CD4-positive, alpha-beta T cell treated with Interleukin-17A for 1 hour (primary cell): ENCODE results near the gene MT1F.
A peak's percentile ranks its signal among the peaks of the same experiment; 100 is the strongest.
"Not testable (repeated sequence)": the region's sequence is repeated elsewhere in the genome, so short reads cannot be mapped to it uniquely, and the experiment has no call there.

Source experiments
- DNase-seq: peaks from one replicate; pipeline ENCODE4 v3.0.0-alpha.2; 2020

The MT1F gene

DNA sequence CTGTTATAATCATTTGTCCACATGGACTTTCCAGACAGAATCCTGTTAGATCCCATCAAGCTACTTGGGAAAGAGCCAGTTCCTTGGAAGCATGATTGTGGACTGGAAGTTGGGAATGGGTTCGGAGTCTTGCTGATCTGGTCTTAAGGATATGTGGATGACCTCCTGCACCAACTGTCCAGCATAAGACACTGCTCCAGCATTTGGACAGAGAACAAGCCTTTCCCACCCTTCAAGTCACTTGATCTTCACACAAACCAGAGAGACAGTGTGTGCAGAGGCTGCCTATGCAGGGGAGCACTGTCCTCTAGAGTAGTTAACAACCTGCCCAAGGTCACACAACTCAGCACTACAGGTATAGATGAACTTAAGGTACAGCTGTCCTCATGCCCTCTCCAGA is 11.9 kb upstream of the MT1F start:
- no peak for DNase-seq

DNA sequence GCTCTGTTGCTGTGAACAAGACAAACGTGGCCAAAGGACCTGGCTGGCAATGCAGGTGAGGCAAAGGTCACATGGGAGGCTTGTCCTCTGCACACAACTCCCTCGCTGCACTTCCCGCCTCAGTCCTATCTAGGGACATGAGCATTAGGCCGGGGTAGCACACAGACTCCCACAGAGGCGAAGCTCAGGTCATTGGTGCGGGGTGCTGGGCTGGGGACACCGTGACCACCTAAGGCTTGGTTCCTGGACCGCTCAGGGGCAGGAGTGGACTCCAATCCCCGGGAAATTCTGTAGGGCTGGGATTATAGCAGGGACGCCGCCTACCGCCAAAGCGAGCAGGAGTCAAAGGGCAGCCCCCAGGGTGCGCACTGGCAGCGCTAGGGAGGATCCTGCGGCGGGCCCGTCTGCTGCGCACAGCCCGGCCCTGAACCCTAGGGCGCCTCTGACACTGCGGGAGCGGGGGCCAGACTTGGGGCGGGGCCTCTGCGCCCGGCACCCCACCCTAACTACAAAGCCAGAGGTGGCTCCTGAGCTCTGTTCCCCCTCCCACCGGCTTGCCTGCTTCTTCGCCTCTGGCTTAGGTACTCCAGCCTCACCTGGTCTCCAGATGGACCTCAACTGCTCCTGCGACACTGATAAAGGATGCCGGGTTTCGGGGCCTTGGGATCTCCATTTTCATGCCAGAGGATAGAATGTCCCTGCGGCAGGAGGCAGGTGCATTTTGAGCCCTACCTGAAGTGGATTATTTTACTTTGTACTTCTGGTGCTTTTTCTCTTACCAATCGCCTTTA is 9.9 kb upstream of the MT1F start:
- DNase-seq, result no peak

DNA sequence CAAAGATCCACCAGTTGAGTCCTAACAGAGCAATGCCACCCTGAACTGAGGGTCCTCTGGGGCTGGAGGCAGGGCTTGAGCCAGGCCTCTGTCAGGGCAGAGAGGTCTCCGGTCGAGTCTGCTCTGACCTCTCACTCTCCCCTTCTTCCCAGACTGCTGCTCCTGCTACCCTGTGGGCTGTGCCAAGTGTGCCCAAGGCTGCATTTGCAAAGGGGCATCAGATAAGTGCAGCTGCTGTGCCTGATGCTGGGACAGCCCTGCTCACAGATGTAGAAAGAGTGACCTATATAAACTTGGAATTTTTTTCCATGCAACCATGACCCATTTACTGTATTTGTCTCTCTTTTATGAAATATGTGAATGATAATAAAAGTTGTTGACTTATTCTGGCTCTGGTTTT is 8.5 kb upstream of the MT1F start:
- DNase-seq, result no peak

DNA sequence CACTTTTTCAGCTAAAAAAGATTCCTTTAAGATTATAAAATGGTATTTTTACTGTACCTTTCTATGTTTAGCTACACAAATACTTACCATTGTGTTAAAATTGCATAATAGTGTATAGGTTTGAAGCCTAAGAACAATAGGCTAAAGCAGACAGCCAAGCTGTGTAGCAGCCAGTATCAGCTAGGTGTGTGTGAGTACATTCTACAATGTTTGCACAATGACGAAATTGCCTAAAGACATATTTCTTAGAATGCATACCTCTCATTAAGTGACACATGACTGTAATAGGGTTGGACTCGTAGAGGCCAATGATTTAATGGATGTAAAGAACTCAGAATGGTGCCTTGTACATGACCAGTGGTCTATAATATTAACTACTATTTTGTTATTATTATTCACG is 7.9 kb upstream of the MT1F start:
- no peak for DNase-seq

- DNase-seq, result no peak
Observed at GRCh38 chr16:56651586-56651985, 6.2 kb upstream of the MT1F start, which contains the start of gene MT1B. MT1B (plus strand) TSS chr16:56651886; CDS start chr16:56651954, 68 bp downstream.

- no peak for DNase-seq
Observed at GRCh38 chr16:56652600-56652999, 5.2 kb upstream of the MT1F start.

DNA sequence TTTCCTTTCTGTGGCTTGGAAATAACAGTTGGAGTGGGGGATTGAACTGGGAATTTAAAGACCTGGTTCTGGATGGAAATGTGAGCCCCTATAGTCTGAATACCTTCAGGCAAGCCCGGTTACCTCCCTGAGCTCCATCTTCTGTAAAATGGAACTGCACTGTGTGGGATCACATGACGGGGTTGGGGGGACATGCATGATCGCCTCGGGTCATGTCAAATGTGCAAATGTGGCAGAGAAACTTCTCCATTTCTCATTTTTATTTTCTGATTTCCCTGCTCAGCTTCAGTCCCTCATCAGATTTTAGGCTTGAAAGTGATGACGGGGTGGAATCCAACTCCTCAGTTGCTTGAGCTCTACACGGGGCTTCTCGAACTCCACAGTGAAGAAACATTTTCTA is 4.5 kb upstream of the MT1F start:
- DNase-seq, result no peak

- no peak for DNase-seq
Observed at GRCh38 chr16:56658327-56658875, 642 bp downstream of the MT1F start.

- peak; percentile 28 for DNase-seq
Observed at GRCh38 chr16:56662357-56663354, 4.9 kb downstream of the MT1F start.

- DNase-seq, result no peak
Observed at GRCh38 chr16:56664506-56664905, 6.7 kb downstream of the MT1F start.

DNA sequence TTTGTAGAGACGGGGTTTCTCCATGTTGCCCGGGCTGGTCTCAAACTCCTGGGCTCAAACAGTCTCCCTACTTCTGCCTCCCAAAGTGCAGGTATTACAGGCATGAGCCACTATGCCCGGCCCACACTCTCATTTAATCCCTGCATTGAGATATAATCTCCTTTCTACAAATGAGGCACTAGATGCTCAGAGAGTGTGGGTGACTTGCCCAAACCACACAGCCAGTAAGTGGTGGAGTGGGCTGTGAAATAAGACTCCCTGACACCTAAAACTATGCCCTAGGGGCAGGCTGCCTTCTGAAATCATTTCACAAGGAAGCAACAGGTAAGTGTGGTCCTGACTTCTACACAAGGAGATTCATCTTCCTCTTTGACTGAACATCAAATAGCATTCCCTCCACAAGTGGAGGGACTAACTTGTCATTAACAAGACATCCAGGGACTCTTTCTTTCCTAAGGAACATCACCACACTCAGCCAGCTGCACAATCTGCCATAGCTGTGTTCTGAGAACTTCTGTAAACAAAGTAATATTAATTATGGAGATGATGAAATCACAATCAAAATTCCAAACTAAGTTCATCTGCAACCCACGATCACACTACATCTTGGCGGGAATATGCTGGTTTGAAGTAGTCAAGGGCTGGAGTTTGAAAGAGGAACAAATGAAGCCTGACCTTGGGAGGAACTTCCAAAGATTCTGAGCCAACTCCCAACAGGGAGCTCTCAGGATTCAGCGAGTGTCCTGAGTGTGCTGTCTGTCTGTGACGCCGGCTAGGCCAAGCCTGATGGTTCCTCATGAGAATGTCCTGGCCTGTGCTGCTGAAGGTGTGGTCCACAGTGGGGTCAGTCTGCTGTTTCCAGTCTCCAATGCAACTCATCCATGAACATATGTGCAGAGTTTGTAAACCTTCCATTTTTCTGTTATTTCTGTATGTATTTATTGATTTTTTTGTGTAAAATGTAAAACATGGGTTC is 7.8 kb downstream of the MT1F start:
- not testable (repeated sequence) for DNase-seq

- no peak for DNase-seq
Observed at GRCh38 chr16:56667581-56668571, 10.1 kb downstream of the MT1F start, which contains the start of gene MT1G. MT1G (minus strand) TSS chr16:56668065; CDS start chr16:56667993, 72 bp downstream.

- no peak for DNase-seq
Observed at GRCh38 chr16:56669005-56669839, 11.5 kb downstream of the MT1F start, which contains the start of gene MT1H. MT1H (plus strand) TSS chr16:56669814; CDS start chr16:56669885, 71 bp downstream.

GRCh38 chr16:56669840-56670619 is 12.3 kb downstream of the MT1F start:
- no peak for DNase-seq

DNA sequence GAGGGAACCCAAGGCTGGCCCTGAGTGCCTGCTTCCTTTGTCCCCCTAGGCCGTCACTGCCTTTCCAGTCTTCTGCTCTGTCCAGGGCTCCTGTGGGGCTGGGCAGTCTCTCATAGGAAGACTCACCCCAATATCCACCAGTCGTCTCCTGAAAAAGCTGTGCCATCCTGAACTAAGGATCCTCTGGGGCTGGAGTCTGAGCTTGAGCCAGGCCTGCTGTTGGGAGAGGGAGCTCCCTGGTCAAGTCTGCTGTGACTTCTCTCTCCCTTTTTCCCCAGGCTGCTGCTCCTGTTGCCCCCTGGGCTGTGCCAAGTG is 12.8 kb downstream of the MT1F start:
- DNase-seq, result no peak

- not testable (repeated sequence) for DNase-seq
Observed at GRCh38 chr16:56671691-56672090, 13.9 kb downstream of the MT1F start.

GRCh38 chr16:56672171-56672570 is 14.4 kb downstream of the MT1F start:
- DNase-seq, result not testable (repeated sequence)

GRCh38 chr16:56672761-56673536 is 15.2 kb downstream of the MT1F start:
- no peak for DNase-seq
